ENCODE results near the gene SPANXN4. TPM values are rescaled to one million over a fixed set of nuclear protein-coding genes. Genes with fewer than 3 reads are reported as not detected.
A peak's percentile ranks its signal among the peaks of the same experiment; 100 is the strongest.

Gene SPANXN4
- total and polyA plus RNA-seq, 2 experiments from 2014 or later, result not detected

GRCh38 chrX:142982679-142983078 is 43.0 kb upstream of the SPANXN4 start:
- Histone ChIP-seq H2AFZ (no peak overlapping the region), H4K20me1 (ENCODE audit: insufficient read depth, poor library complexity, severe bottlenecking) (no peaks in the 10 kb centered on the region), H3K27me3 (no peaks in the 10 kb centered on the region), H3K4me1 (ENCODE audit: insufficient read depth) (no peaks in the 10 kb centered on the region), H3K79me2 (no peaks in the 10 kb centered on the region), H3K4me2 (no peak overlapping the region), H3K27ac (no peak overlapping the region), H3K9me3 (ENCODE audit: low read depth) (no peaks in the 10 kb centered on the region), H3K4me3 (no peak overlapping the region), H3K9me2 (replicated peaks; ENCODE audit: insufficient read depth) (no peaks in the 10 kb centered on the region), H3K36me3 (replicated peaks; ENCODE audit: insufficient read depth, low read depth) (no peaks in the 10 kb centered on the region)
- WGBS (ENCODE audit: low lambda C conversion rate, missing lambda C conversion rate), result 37% methylated on average over 2 of the region's 2 CpGs
- no peak for TF ChIP-seq EZH2 (IDR thresholded peaks at IDR 0.05; ENCODE audit: borderline replicate concordance)
- DNase-seq (ENCODE audit: low spot score), result no peak

GRCh38 chrX:142994988-142995387 is 30.7 kb upstream of the SPANXN4 start:
- no peaks in the 10 kb centered on the region for H3K27me3 ChIP-seq
- no peak overlapping the region for H3K4me2 ChIP-seq
- no peak overlapping the region for H2AFZ ChIP-seq
- no peaks in the 10 kb centered on the region for H3K79me2 ChIP-seq
- H3K9me3 ChIP-seq (ENCODE audit: low read depth), result no peaks in the 10 kb centered on the region
- 52% methylated on average over 2 of the region's 2 CpGs for WGBS (ENCODE audit: low lambda C conversion rate, missing lambda C conversion rate)
- H4K20me1 ChIP-seq (ENCODE audit: insufficient read depth, poor library complexity, severe bottlenecking), result no peaks in the 10 kb centered on the region
- peaks cover 4% of the 10 kb centered on the region for H3K4me1 ChIP-seq (ENCODE audit: insufficient read depth)
- no peaks in the 10 kb centered on the region for H3K36me3 ChIP-seq (replicated peaks; ENCODE audit: insufficient read depth, low read depth)
- H3K4me3 ChIP-seq, result no peak overlapping the region
- H3K27ac ChIP-seq, result peak overlapping the region; percentile 48
- TF ChIP-seq EZH2phosphoT487 (IDR thresholded peaks at IDR 0.05; ENCODE audit: low read depth, severe bottlenecking, unreplicated experiment) (no peak), EZH2 (IDR thresholded peaks at IDR 0.05; ENCODE audit: borderline replicate concordance) (no peak), CTCF (IDR thresholded peaks at IDR 0.05; ENCODE audit: poor library complexity) (no peak)
- peak; percentile 11 for DNase-seq (ENCODE audit: low spot score)
- no peaks in the 10 kb centered on the region for H3K9me2 ChIP-seq (replicated peaks; ENCODE audit: insufficient read depth)

- Histone ChIP-seq H3K4me1 (ENCODE audit: insufficient read depth) (peaks cover 4% of the 10 kb centered on the region), H3K79me2 (no peaks in the 10 kb centered on the region), H3K27me3 (no peaks in the 10 kb centered on the region), H2AFZ (no peak overlapping the region), H3K9me3 (ENCODE audit: low read depth) (no peaks in the 10 kb centered on the region), H3K36me3 (replicated peaks; ENCODE audit: insufficient read depth, low read depth) (no peaks in the 10 kb centered on the region), H4K20me1 (ENCODE audit: insufficient read depth, poor library complexity, severe bottlenecking) (no peaks in the 10 kb centered on the region), H3K9me2 (replicated peaks; ENCODE audit: insufficient read depth) (no peaks in the 10 kb centered on the region), H3K4me3 (no peak overlapping the region), H3K27ac (no peak overlapping the region), H3K4me2 (no peak overlapping the region)
- TF ChIP-seq EZH2phosphoT487 (IDR thresholded peaks at IDR 0.05; ENCODE audit: low read depth, severe bottlenecking, unreplicated experiment), result no peak
- no peak for TF ChIP-seq EZH2 (IDR thresholded peaks at IDR 0.05; ENCODE audit: borderline replicate concordance)
- no peak for TF ChIP-seq CTCF (IDR thresholded peaks at IDR 0.05; ENCODE audit: poor library complexity)
- no peak for DNase-seq (ENCODE audit: low spot score)
- WGBS (ENCODE audit: low lambda C conversion rate, missing lambda C conversion rate), result 76% methylated on average over 8 of the region's 8 CpGs
Observed at GRCh38 chrX:142998447-142999198, 27.1 kb upstream of the SPANXN4 start.

GRCh38 chrX:142999199-142999701 is 26.5 kb upstream of the SPANXN4 start:
- Histone ChIP-seq H3K27me3 (no peaks in the 10 kb centered on the region), H3K9me2 (replicated peaks; ENCODE audit: insufficient read depth) (no peaks in the 10 kb centered on the region), H3K4me3 (no peak overlapping the region), H3K79me2 (no peaks in the 10 kb centered on the region), H3K4me2 (no peak overlapping the region), H2AFZ (no peak overlapping the region), H4K20me1 (ENCODE audit: insufficient read depth, poor library complexity, severe bottlenecking) (no peaks in the 10 kb centered on the region), H3K36me3 (replicated peaks; ENCODE audit: insufficient read depth, low read depth) (no peaks in the 10 kb centered on the region), H3K4me1 (ENCODE audit: insufficient read depth) (peaks cover 4% of the 10 kb centered on the region), H3K9me3 (ENCODE audit: low read depth) (no peaks in the 10 kb centered on the region), H3K27ac (peak overlapping the region; percentile 42)
- TF ChIP-seq CTCF (IDR thresholded peaks at IDR 0.05; ENCODE audit: poor library complexity) (no peak), EZH2phosphoT487 (IDR thresholded peaks at IDR 0.05; ENCODE audit: low read depth, severe bottlenecking, unreplicated experiment) (no peak), EZH2 (IDR thresholded peaks at IDR 0.05; ENCODE audit: borderline replicate concordance) (no peak)
- WGBS (ENCODE audit: low lambda C conversion rate, missing lambda C conversion rate), result 69% methylated on average over 6 of the region's 6 CpGs
- peak; percentile 8 for DNase-seq (ENCODE audit: low spot score)
